ENCODE measurements around the gene MTA1. TPM values are rescaled to one million over a fixed set of nuclear protein-coding genes. Genes with fewer than 3 reads are reported as not detected.

MTA1 gene
- total and polyA plus RNA-seq, 7 donors: 22.6 to 48.6 (median 41.1) TPM

GRCh38 chr14:105380756-105381155 lies 38.9 kb upstream of the MTA1 start:
- H3K36me3 ChIP-seq (ENCODE audit: insufficient read depth in 1 of 2, low read depth in 1 of 2): peaks cover 2 to 55% of the 10 kb centered on the region in 2 donors
- intact Hi-C loops (cut with DNase I): no loop called here
- no peaks in the 10 kb centered on the region for H3K4me1 ChIP-seq
- no peaks in the 10 kb centered on the region for H3K9me3 ChIP-seq
- WGBS, 3 donors: 87 to 91% (median 89%) methylated on average over 19 of the region's 19 CpGs
- ATAC-seq: no peak
- no peak for TF ChIP-seq CTCF (IDR thresholded peaks at IDR 0.05)
- H3K27me3 ChIP-seq (ENCODE audit: insufficient read depth in 3 of 3, low read length in 2 of 3): no peaks in the 10 kb centered on the region
- no peak for DNase-seq
- no peak overlapping the region for H3K27ac ChIP-seq
- no peak overlapping the region for H3K4me3 ChIP-seq

GRCh38 chr14:105381446-105382342 lies 37.9 kb upstream of the MTA1 start:
- no peaks in the 10 kb centered on the region for H3K9me3 ChIP-seq
- H3K4me1 ChIP-seq: no peaks in the 10 kb centered on the region
- ATAC-seq (no peak), DNase-seq (peak in 1 of 2 donors; percentile 56)
- 88 to 91% (median 89%) methylated on average over 27 of the region's 27 CpGs for WGBS, 3 donors
- H3K4me3 ChIP-seq: no peak overlapping the region
- no peak overlapping the region for H3K27ac ChIP-seq
- no peak for TF ChIP-seq CTCF (IDR thresholded peaks at IDR 0.05)
- intact Hi-C loops (cut with DNase I): no loop called here
- H3K27me3 ChIP-seq (ENCODE audit: insufficient read depth in 3 of 3, low read length in 2 of 3): no peaks in the 10 kb centered on the region
- H3K36me3 ChIP-seq (ENCODE audit: insufficient read depth in 1 of 2, low read depth in 1 of 2): peaks cover 2 to 59% of the 10 kb centered on the region in 2 donors

- Histone ChIP-seq H3K27ac (no peak overlapping the region), H3K4me3 (no peak overlapping the region), H3K27me3 (ENCODE audit: insufficient read depth in 3 of 3, low read length in 2 of 3) (no peaks in the 10 kb centered on the region), H3K36me3 (ENCODE audit: insufficient read depth in 1 of 2, low read depth in 1 of 2) (peaks cover 2 to 64% of the 10 kb centered on the region in 2 donors), H3K9me3 (no peaks in the 10 kb centered on the region), H3K4me1 (no peaks in the 10 kb centered on the region)
- 93 to 96% (median 95%) methylated on average over 26 of the region's 26 CpGs for WGBS, 3 donors
- ATAC-seq (no peak), DNase-seq (no peak)
- intact Hi-C loops (cut with DNase I): no loop called here
- no peak for TF ChIP-seq CTCF (IDR thresholded peaks at IDR 0.05)
These were observed 37.1 kb upstream of the MTA1 start for GRCh38 chr14:105382343-105383082.

- H3K27me3 ChIP-seq (ENCODE audit: insufficient read depth in 3 of 3, low read length in 2 of 3): no peaks in the 10 kb centered on the region
- TF ChIP-seq CTCF (IDR thresholded peaks at IDR 0.05): no peak
- no peaks in the 10 kb centered on the region for H3K4me1 ChIP-seq
- no peak overlapping the region for H3K27ac ChIP-seq
- WGBS, 3 donors: 96 to 97% (median 97%) methylated on average over 32 of the region's 32 CpGs
- intact Hi-C loops (cut with DNase I): no loop called here
- no peak for ATAC-seq
- peaks cover 2 to 69% of the 10 kb centered on the region in 2 donors for H3K36me3 ChIP-seq (ENCODE audit: insufficient read depth in 1 of 2, low read depth in 1 of 2)
- no peak overlapping the region for H3K4me3 ChIP-seq
- DNase-seq: peak in 1 of 2 donors; percentile 42
- H3K9me3 ChIP-seq: no peaks in the 10 kb centered on the region
These were observed 36.4 kb upstream of the MTA1 start for GRCh38 chr14:105383083-105383730.

Measured in psoas muscle (tissue), 8 donors.